HepG2 (cell line): ENCODE results near the gene ZNF74. TPM values are rescaled to one million over a fixed set of nuclear protein-coding genes. Genes with fewer than 3 reads are reported as not detected.

Experiments used
- CENPX ChIP-seq: sonication (generic); formaldehyde crosslinking; IDR thresholded peaks from 2 replicates; pipeline ENCODE4 v1.9.0; 2021; ENCODE audit warnings: mild to moderate bottlenecking, missing genetic modification reagents, moderate library complexity
- CHD4 ChIP-seq: fragments of 200-600 bp; sonication (generic); IDR thresholded peaks from 2 replicates; pipeline ENCODE4 v1.7.0; 2017; ENCODE audit warnings: mild to moderate bottlenecking, low read length, borderline replicate concordance
- E2F2 ChIP-seq: sonication (generic); formaldehyde crosslinking; IDR thresholded peaks from 2 replicates; pipeline ENCODE4 v1.4.0; 2020; ENCODE audit warnings: missing genetic modification reagents, borderline replicate concordance
- ELK4 ChIP-seq: sonication (generic); formaldehyde crosslinking; IDR thresholded peaks from 2 replicates; pipeline ENCODE4 v1.9.0; 2021; ENCODE audit warnings: missing genetic modification reagents, borderline replicate concordance
- GATA4 ChIP-seq: sonication (generic); IDR thresholded peaks from 2 replicates; pipeline ENCODE4 v1.6.1; 2016; ENCODE audit warnings: antibody characterized with exemption, low read depth, borderline replicate concordance
- GATAD1 ChIP-seq: IDR thresholded peaks from 2 replicates; pipeline ENCODE4 v1.6.1; 2016; ENCODE audit warnings: missing genetic modification reagents, missing compliant biosample characterization
- GMEB1 ChIP-seq: sonication (generic); formaldehyde crosslinking; IDR thresholded peaks from 2 replicates; pipeline ENCODE4 v1.5.1; 2020; ENCODE audit warnings: missing genetic modification reagents, mild to moderate bottlenecking, borderline replicate concordance
- IRF1 ChIP-seq: sonication (generic); formaldehyde crosslinking; IDR thresholded peaks from 2 replicates; pipeline ENCODE4 v1.4.0; 2020; ENCODE audit warnings: low read depth, mild to moderate bottlenecking, missing genetic modification reagents
- KMT2B ChIP-seq: IDR thresholded peaks from 2 replicates; pipeline ENCODE4 v1.6.1; 2016; ENCODE audit warnings: missing genetic modification reagents, missing compliant biosample characterization
- MAX ChIP-seq: IDR thresholded peaks from 2 replicates; pipeline ENCODE4 v1.6.1; 2012; ENCODE audit warnings: inconsistent platforms
- MXD4 ChIP-seq: IDR thresholded peaks from 2 replicates; pipeline ENCODE4 v1.6.1; 2016; ENCODE audit warnings: mild to moderate bottlenecking, missing biosample characterization, missing genetic modification reagents
- RAD51 ChIP-seq: fragments of 450-650 bp; IDR thresholded peaks from 2 replicates; pipeline ENCODE4 v1.6.1; 2016; ENCODE audit warnings: borderline replicate concordance
- STAG1 ChIP-seq: sonication (generic); formaldehyde crosslinking; IDR thresholded peaks from 2 replicates; pipeline ENCODE4 v1.4.0; 2020; ENCODE audit warnings: missing genetic modification reagents
- THAP11 ChIP-seq: IDR thresholded peaks from 2 replicates; pipeline ENCODE4 v1.6.1; 2016; ENCODE audit warnings: missing biosample characterization, missing genetic modification reagents
- TRAFD1 ChIP-seq: sonication (generic); formaldehyde crosslinking; IDR thresholded peaks from 2 replicates; pipeline ENCODE4 v1.5.1; 2020; ENCODE audit warnings: missing genetic modification reagents, mild to moderate bottlenecking, borderline replicate concordance
- ZBTB44 ChIP-seq: sonication (generic); formaldehyde crosslinking; IDR thresholded peaks from 2 replicates; pipeline ENCODE4 v1.4.0; 2020; ENCODE audit warnings: missing genetic modification reagents
- ZNF558 ChIP-seq: sonication (generic); formaldehyde crosslinking; IDR thresholded peaks from 2 replicates; pipeline ENCODE4 v1.9.0; 2022; ENCODE audit warnings: mild to moderate bottlenecking, missing genetic modification reagents, borderline replicate concordance
- ZNF660 ChIP-seq: sonication (generic); formaldehyde crosslinking; IDR thresholded peaks from 2 replicates; pipeline ENCODE4 v1.5.1; 2020; ENCODE audit warnings: mild to moderate bottlenecking, low read depth, missing genetic modification reagents, borderline replicate concordance
- ZNF674 ChIP-seq: sonication (generic); formaldehyde crosslinking; IDR thresholded peaks from 2 replicates; pipeline ENCODE4 v1.5.0; 2020; ENCODE audit warnings: low read depth, mild to moderate bottlenecking, missing genetic modification reagents
- ZNF7 ChIP-seq: IDR thresholded peaks from 2 replicates; pipeline ENCODE4 v1.6.1; 2016; ENCODE audit warnings: missing biosample characterization, missing genetic modification reagents
- ZNF777 ChIP-seq: sonication (generic); formaldehyde crosslinking; IDR thresholded peaks from 2 replicates; pipeline ENCODE4 v1.4.0; 2020; ENCODE audit warnings: missing genetic modification reagents
- ZNF883 ChIP-seq: sonication (generic); formaldehyde crosslinking; IDR thresholded peaks from 2 replicates; pipeline ENCODE4 v1.5.1; 2020; ENCODE audit warnings: mild to moderate bottlenecking, missing genetic modification reagents; ENCODE audit errors: not compliant biosample characterization
- polyA plus RNA-seq, 8 experiments: library from polyadenylated mRNA; depleted of rRNA in 3 of 8; stranded (reverse) in 7 of 8; unstranded in 1 of 8; fragments of >200 nt; fragmentation: Illumina TruSeq in 4 of 8; extraction: Trizol in 4 of 8; gene quantifications; 2 replicates each; pipeline versions ENCODE4 v1.2.1 to v1.2.3, GENCODE V29; 2011 to 2016; ENCODE audit warnings: low read depth in 4 of 8, missing spikeins in 1 of 8, mixed read lengths in 1 of 8; ENCODE audit not compliant: insufficient read depth in 1 of 8
- total RNA-seq, 5 experiments: library from RNA; depleted of rRNA; stranded (reverse); fragments of >200 nt; fragmentation: Illumina TruSeq; extraction: Trizol; gene quantifications; 2 replicates each; pipeline ENCODE4 v1.2.3, GENCODE V29; 2016; ENCODE audit warnings: low read depth in 1 of 5

The ZNF74 gene
- total and polyA plus RNA-seq, 2 of the 13 experiments (the other 11 are each of a cell fraction or from before 2014, with no cell fraction given) = 6.3 to 9.1 TPM

- TF ChIP-seq TRAFD1 (CRISPR knock-in tag) (no peak), GMEB1 (no peak), MXD4 (no peak), ZNF558 (CRISPR knock-in tag) (no peak), GATAD1 (CRISPR knock-in tag) (no peak), ELK4 (CRISPR knock-in tag) (no peak), E2F2 (0 out of 2 replicates have a peak, but pooled peaks have one; percentile 30), ZNF777 (CRISPR knock-in tag) (no peak), ZBTB44 (no peak), ZNF7 (no peak), STAG1 (CRISPR knock-in tag) (peak; percentile 88), ZNF660 (CRISPR knock-in tag) (no peak), CENPX (CRISPR knock-in tag) (no peak), GATA4 (no peak), ZNF674 (CRISPR knock-in tag) (no peak), IRF1 (no peak), RAD51 (no peak), CHD4 (no peak), KMT2B (CRISPR knock-in tag) (no peak), MAX (peak; percentile 59), ZNF883 (CRISPR knock-in tag) (no peak), THAP11 (CRISPR knock-in tag) (no peak; the same call in 1 of the 2 replicates)
These were observed 24.3 kb downstream of the ZNF74 start (continued) for GRCh38 chr22:20418211-20418788.
